ENCODE data around the gene GPR62.

GRCh38 chr3:51955175-51955892 lies at the start of gene GPR62:
- TF ChIP-seq POLR2A (IDR thresholded peaks at IDR 0.05) (no peak), CTCF (IDR thresholded peaks at IDR 0.05) (no peak)
